ENCODE data around the gene EFS. TPM values are rescaled to one million over a fixed set of nuclear protein-coding genes. Genes with fewer than 3 reads are reported as not detected.

The EFS gene
- total RNA-seq, 1 experiment from 2014 or later = not detected

DNA sequence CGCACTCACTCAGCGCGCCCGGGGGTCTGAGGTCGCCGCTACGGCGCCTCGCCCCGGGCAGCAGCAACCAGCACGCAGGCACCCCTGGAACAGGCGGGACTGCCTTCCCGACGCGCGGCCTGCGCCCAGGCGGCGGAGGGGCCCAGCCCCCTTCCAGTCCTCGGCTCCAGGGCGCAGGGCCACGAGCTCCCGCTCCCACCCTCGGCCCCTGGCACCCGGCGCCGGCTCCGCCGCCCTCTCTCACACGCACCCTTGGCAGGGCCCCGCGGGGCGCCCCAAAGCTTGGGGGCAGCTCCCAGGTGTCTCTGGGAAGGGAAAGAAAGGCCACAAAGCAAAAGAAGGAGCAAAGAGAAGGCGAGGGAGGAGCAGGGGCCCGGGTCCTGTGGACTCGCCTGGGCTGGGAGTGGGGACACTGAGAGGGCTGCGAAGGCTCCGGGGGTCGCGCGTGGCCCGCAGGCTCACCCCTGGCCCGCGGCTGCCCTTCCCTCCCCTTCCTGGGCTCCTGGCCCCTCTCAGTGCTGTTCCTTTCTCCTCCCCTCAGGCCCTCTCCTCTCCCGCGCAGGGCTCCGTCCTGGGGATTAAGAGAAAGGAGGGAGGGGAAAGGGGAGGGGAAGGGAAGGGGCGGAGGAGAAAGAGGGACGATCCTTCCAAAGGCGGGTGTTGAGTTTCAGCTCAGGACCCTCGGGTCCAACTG, 907 bp upstream of the EFS start:
- Mint-ChIP-seq H3K27ac (ENCODE audit: low read depth, unreplicated experiment) (no peak overlapping the region), H3K36me3 (ENCODE audit: insufficient read depth, unreplicated experiment) (no peaks in the 10 kb centered on the region), H3K4me1 (ENCODE audit: insufficient read depth, unreplicated experiment) (no peaks in the 10 kb centered on the region), H3K9me3 (ENCODE audit: unreplicated experiment) (no peaks in the 10 kb centered on the region), H3K27me3 (ENCODE audit: insufficient read depth, unreplicated experiment) (peaks cover 39% of the 10 kb centered on the region), H3K4me3 (ENCODE audit: unreplicated experiment) (no peak overlapping the region)
- ChIA-PET POLR2A (no interaction called here), CTCF (no interaction called here)
- BruUV-seq (replicated peaks) = no TSS peak
- DNase-seq (ENCODE audit: unreplicated experiment) = no peak
- TF ChIP-seq, protein P1, sequence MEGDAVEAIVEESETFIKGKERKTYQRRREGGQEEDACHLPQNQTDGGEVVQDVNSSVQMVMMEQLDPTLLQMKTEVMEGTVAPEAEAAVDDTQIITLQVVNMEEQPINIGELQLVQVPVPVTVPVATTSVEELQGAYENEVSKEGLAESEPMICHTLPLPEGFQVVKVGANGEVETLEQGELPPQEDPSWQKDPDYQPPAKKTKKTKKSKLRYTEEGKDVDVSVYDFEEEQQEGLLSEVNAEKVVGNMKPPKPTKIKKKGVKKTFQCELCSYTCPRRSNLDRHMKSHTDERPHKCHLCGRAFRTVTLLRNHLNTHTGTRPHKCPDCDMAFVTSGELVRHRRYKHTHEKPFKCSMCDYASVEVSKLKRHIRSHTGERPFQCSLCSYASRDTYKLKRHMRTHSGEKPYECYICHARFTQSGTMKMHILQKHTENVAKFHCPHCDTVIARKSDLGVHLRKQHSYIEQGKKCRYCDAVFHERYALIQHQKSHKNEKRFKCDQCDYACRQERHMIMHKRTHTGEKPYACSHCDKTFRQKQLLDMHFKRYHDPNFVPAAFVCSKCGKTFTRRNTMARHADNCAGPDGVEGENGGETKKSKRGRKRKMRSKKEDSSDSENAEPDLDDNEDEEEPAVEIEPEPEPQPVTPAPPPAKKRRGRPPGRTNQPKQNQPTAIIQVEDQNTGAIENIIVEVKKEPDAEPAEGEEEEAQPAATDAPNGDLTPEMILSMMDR (IDR thresholded peaks at IDR 0.05; ENCODE audit: unreplicated experiment) = no peak
- intact Hi-C loops (cut with micrococcal nuclease) = no loop called here

DNA sequence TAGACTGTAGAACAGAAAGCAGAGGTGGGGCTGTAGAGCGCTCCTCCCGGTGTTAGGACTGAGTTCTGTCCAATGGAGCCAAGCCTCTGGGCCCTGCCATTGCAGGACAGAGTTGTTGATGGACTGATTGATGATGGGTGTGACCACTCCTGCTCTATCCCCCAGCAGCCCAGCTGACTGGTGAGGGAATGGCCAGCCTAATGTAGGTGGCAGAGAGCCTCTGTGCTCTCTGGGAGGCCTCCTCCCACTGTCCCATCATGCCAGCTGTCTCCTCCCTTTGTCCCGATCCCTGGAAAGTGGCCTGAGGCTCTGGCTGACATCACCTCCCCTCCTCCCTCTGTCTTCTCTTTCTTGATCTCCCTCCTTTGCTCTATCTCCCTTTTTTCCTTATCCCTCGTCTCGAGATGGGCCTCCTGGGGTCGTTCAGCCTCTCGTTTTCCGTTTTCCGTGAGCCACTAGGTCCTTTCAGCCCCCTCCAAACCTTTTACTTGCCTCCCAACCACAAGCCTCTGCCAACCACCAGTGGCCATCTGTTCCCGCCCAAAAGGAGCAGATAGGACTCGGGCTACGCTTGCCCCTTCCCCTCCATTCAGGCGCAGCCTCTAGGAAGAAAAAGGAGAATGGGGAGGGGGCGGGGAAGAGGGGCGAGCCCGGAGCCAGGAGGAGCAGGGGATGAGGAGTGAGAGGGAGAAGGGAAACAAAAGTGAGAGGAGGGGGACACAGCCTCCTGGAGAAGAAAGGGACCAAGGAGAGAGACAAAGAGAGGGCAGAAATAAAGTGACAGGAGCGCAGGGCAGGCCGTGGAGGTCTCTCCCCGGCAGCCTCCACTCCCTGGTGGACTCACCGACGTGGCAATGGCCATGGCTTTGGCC, 572 bp downstream of the EFS start:
- Mint-ChIP-seq H3K36me3 (ENCODE audit: insufficient read depth, unreplicated experiment) (no peaks in the 10 kb centered on the region), H3K4me1 (ENCODE audit: insufficient read depth, unreplicated experiment) (no peaks in the 10 kb centered on the region), H3K27ac (ENCODE audit: low read depth, unreplicated experiment) (no peak overlapping the region), H3K27me3 (ENCODE audit: insufficient read depth, unreplicated experiment) (peaks cover 42% of the 10 kb centered on the region), H3K9me3 (ENCODE audit: unreplicated experiment) (no peaks in the 10 kb centered on the region), H3K4me3 (ENCODE audit: unreplicated experiment) (no peak overlapping the region)
- intact Hi-C loops (cut with micrococcal nuclease) = no loop called here
- TF ChIP-seq, protein P1 (IDR thresholded peaks at IDR 0.05; ENCODE audit: unreplicated experiment) = no peak
- ChIA-PET POLR2A (interaction anchor here (0.8 kb wide), 1 partner anchor 42 kb away, joined by 3 read pairs; no protein-coding TSS in a partner anchor), CTCF (interaction anchor here (1.0 to 1.6 kb wide), 2 partner anchors 16 to 28 kb away, joined by 4 to 9 read pairs; no protein-coding TSS in a partner anchor)
- BruUV-seq (replicated peaks) = no TSS peak
- DNase-seq (ENCODE audit: unreplicated experiment) = no peak

DNA sequence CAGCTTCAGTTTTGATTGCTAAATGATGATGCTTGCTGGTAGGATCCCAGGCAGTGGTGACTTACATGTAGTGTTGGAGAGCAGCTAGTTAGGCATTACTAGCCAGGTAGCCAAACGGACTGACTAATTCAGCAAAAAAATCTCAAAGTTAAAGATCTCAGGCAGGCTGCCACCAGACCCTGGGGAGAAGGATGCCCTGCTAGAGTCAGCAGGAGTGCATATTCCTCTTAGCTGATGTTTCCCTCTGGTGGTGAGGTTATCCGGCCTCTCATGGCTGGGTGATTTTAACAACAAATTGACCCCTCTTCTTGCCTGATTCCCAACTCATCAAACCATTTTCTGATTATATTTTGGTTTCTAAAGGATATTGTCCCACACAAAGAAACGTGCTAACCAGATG, 2.8 kb downstream of the EFS start:
- Mint-ChIP-seq H3K27me3 (ENCODE audit: insufficient read depth, unreplicated experiment) (peaks cover 33% of the 10 kb centered on the region), H3K36me3 (ENCODE audit: insufficient read depth, unreplicated experiment) (no peaks in the 10 kb centered on the region), H3K9me3 (ENCODE audit: unreplicated experiment) (no peaks in the 10 kb centered on the region), H3K27ac (ENCODE audit: low read depth, unreplicated experiment) (no peak overlapping the region), H3K4me1 (ENCODE audit: insufficient read depth, unreplicated experiment) (no peaks in the 10 kb centered on the region), H3K4me3 (ENCODE audit: unreplicated experiment) (no peak overlapping the region)
- no peak for DNase-seq (ENCODE audit: unreplicated experiment)
- CTCF ChIA-PET = interaction anchor here (0.6 to 2.1 kb wide), 3 partner anchors 17 to 35 kb away, joined by 4 to 8 read pairs (median 6); no protein-coding TSS in a partner anchor
- TF ChIP-seq, protein P1 (IDR thresholded peaks at IDR 0.05; ENCODE audit: unreplicated experiment) = no peak
- POLR2A ChIA-PET = no interaction called here
- BruUV-seq (replicated peaks) = no TSS peak
- intact Hi-C loops (cut with micrococcal nuclease) = loop anchor here (1.0 kb wide), 1 partner anchor 34 kb away; no protein-coding TSS in a partner anchor

DNA sequence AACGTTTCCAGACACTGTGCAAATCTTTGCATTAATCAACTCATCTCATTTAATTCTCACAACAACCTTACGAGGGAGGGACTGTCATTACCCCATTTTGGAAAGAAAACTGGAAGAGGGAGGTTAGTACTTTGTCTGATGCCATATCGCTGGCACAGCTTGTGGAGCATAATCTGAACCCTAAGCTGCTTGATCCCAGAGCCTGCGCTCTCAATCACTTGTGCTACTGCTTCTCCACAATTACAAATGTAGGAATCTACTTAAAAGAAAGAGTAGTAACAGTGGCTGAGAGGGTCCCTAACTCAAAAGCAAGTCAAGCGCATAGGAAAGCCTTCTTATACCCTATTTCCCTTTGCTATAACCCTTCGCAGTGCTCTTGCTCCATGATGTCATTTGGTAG, 3.2 kb downstream of the EFS start:
- ChIA-PET CTCF (interaction anchor here (1.3 to 2.1 kb wide), 2 partner anchors 18 to 34 kb away, joined by 6 to 8 read pairs; no protein-coding TSS in a partner anchor), POLR2A (no interaction called here)
- Mint-ChIP-seq H3K4me3 (ENCODE audit: unreplicated experiment) (no peak overlapping the region), H3K27me3 (ENCODE audit: insufficient read depth, unreplicated experiment) (peaks cover 28% of the 10 kb centered on the region), H3K9me3 (ENCODE audit: unreplicated experiment) (no peaks in the 10 kb centered on the region), H3K27ac (ENCODE audit: low read depth, unreplicated experiment) (no peak overlapping the region), H3K4me1 (ENCODE audit: insufficient read depth, unreplicated experiment) (no peaks in the 10 kb centered on the region), H3K36me3 (ENCODE audit: insufficient read depth, unreplicated experiment) (no peaks in the 10 kb centered on the region)
- TF ChIP-seq, protein P1 (IDR thresholded peaks at IDR 0.05; ENCODE audit: unreplicated experiment) = no peak
- BruUV-seq (replicated peaks) = no TSS peak
- intact Hi-C loops (cut with micrococcal nuclease) = loop anchor here (1.0 kb wide), 1 partner anchor 33 kb away; no protein-coding TSS in a partner anchor
- DNase-seq (ENCODE audit: unreplicated experiment) = no peak
